ENCODE data around the gene ZAR1. TPM values are rescaled to one million over a fixed set of nuclear protein-coding genes. Genes with fewer than 3 reads are reported as not detected.

The ZAR1 gene
- total and polyA plus RNA-seq, 8 donors, result not detected

DNA sequence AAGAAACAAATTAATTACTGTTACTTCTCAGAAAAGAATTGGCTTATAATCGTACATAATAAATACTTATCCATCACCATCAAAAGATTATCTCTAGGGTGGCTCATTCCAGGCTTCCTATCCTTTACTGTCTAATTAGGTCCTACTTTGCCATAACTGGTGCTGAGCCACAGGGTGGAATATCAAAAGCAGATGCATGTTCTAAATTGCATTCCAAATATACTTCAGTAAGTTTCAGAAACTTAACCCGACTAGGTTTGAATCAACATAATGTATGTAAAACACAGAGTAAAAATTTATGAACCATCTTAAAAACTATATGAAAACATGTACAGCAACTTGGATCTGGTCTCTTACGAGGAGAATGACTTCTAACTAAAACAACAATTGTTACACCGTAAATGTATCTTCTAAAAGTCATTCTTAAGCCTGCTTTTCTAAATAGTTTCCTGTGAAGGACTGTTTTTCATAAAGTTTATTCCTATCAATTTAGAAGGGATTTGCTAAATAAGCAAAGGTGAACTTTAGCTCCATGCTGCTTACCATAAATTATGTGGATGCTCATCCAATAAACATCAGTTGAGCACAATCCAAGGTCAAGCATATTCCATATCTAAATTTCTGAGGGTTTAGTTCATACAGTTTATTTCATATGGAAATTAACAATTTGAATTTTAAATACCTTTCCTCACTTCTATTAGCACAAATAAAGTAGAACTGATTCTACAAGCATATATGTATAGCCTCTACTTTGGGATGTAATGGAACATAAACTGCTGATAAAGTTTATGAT, 13.4 kb downstream of the ZAR1 start:
- TF ChIP-seq, protein P1, sequence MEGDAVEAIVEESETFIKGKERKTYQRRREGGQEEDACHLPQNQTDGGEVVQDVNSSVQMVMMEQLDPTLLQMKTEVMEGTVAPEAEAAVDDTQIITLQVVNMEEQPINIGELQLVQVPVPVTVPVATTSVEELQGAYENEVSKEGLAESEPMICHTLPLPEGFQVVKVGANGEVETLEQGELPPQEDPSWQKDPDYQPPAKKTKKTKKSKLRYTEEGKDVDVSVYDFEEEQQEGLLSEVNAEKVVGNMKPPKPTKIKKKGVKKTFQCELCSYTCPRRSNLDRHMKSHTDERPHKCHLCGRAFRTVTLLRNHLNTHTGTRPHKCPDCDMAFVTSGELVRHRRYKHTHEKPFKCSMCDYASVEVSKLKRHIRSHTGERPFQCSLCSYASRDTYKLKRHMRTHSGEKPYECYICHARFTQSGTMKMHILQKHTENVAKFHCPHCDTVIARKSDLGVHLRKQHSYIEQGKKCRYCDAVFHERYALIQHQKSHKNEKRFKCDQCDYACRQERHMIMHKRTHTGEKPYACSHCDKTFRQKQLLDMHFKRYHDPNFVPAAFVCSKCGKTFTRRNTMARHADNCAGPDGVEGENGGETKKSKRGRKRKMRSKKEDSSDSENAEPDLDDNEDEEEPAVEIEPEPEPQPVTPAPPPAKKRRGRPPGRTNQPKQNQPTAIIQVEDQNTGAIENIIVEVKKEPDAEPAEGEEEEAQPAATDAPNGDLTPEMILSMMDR (IDR thresholded peaks at IDR 0.05), result no peak
- Histone ChIP-seq H3K27ac (no peak overlapping the region), H3K9me3 (no peaks in the 10 kb centered on the region), H3K36me3 (peaks cover 0 to 26% (median 2%) of the 10 kb centered on the region in 3 donors), H3K4me3 (no peak overlapping the region), H3K27me3 (no peaks in the 10 kb centered on the region), H3K4me1 (no peaks in the 10 kb centered on the region)
- FAIRE-seq (no peak), ATAC-seq (no peak), DNase-seq (no peak)
- intact Hi-C loops (cut with DNase I), result no loop called here
- 65 to 67% methylated on average over 4 of the region's 4 CpGs for WGBS, 2 donors

DNA sequence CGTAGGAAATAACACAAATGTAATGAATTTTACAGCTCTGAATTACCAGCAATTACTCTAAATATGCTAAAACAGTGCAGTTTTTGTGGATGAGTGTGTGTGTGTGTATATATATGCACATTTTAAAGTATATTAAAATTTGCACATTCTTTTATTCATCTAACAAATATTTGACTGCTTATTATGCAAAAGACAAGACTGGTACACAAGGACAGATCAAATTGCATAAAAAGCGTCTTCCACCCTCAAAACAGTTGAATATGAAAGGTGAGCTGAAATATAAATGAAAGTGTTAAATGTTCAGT, 13.9 kb downstream of the ZAR1 start:
- FAIRE-seq (no peak), DNase-seq (no peak), ATAC-seq (no peak)
- 96% methylated on average over 2 of the region's 2 CpGs for WGBS, 2 donors
- intact Hi-C loops (cut with DNase I), result no loop called here
- Histone ChIP-seq H3K9me3 (no peaks in the 10 kb centered on the region), H3K4me1 (no peaks in the 10 kb centered on the region), H3K27ac (no peak overlapping the region), H3K27me3 (no peaks in the 10 kb centered on the region), H3K36me3 (peaks cover 0 to 29% (median 8%) of the 10 kb centered on the region in 3 donors), H3K4me3 (no peak overlapping the region)
- TF ChIP-seq, protein P1 (IDR thresholded peaks at IDR 0.05), result no peak

DNA sequence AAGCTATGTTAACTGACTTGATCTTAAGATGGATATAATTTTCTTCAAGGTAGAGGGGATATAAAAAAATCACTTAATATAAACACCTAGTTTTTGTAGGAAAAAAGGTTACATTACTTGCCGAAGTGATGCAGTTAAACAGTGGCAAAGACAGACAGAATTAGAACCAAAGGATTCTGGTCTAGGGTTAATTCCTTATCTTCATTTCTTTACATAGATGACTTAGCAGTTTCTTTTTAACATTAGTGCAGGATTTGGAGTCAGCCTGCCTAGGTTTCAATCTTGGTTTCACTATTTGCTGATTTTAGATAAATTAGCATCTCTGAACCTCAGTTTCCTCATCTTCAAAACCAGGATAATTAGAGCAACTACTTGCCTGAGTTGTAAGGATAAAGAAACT, 14.3 kb downstream of the ZAR1 start:
- peaks cover 0 to 29% (median 11%) of the 10 kb centered on the region in 3 donors for H3K36me3 ChIP-seq
- intact Hi-C loops (cut with DNase I), result no loop called here
- 70 to 75% methylated on average over 1 of the region's 1 CpG for WGBS, 2 donors
- TF ChIP-seq, protein P1 (IDR thresholded peaks at IDR 0.05), result no peak
- H3K4me1 ChIP-seq, result no peaks in the 10 kb centered on the region
- FAIRE-seq, result no peak
- H3K27me3 ChIP-seq, result no peaks in the 10 kb centered on the region
- ATAC-seq, result no peak
- H3K27ac ChIP-seq, result no peak overlapping the region
- no peak for DNase-seq
- no peaks in the 10 kb centered on the region for H3K9me3 ChIP-seq
- H3K4me3 ChIP-seq, result no peak overlapping the region

DNA sequence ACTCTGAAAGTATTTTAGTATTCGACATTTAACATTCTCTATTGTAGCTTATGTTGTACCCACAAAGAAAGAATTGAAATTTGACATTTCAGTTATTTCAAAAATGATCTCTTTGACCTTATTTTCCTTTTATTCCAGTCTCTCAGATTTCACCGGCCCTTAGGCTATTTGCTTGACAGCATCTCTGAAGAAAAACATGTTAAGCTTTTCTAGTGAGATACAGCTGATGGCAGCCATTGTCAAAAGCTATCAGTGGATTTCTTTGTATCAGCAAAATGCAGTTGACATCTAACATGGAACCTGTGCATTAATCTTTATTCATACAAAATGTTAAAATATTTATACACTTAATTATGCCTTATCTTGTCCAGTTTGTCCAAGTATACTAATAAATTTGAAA, 16.7 kb downstream of the ZAR1 start:
- Histone ChIP-seq H3K9me3 (no peaks in the 10 kb centered on the region), H3K27me3 (no peaks in the 10 kb centered on the region), H3K4me1 (no peaks in the 10 kb centered on the region), H3K4me3 (no peak overlapping the region), H3K27ac (no peak overlapping the region), H3K36me3 (peaks cover 0 to 34% (median 23%) of the 10 kb centered on the region in 3 donors)
- TF ChIP-seq, protein P1 (IDR thresholded peaks at IDR 0.05), result no peak
- intact Hi-C loops (cut with DNase I), result no loop called here
- 97 to 100% methylated on average over 2 of the region's 2 CpGs for WGBS, 2 donors
- FAIRE-seq (no peak), ATAC-seq (no peak), DNase-seq (no peak)

DNA sequence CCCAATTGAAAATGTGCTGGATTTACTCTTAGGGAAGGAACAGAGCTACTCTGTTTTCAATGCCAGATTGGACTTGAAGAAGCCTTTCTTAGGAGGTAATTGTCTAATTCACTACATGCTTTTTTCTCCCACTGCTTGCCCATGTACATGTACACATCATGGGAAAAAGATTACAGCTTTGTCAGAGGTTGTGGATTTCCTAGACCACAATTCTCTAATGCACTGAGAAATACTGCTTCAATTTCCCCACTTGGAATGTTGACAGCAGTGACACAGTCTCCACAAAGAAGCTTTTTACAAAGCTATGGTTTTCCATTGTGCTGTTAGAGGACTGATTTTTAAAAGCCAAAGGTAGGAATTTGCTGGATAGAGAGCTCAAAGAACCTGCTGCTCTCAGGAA, 19.5 kb downstream of the ZAR1 start:
- no peaks in the 10 kb centered on the region for H3K27me3 ChIP-seq
- H3K27ac ChIP-seq, result no peak overlapping the region

More for the DNA sequence above, 19.5 kb downstream of the ZAR1 start:
- no peak overlapping the region for H3K4me3 ChIP-seq
- peaks cover 3 to 57% (median 28%) of the 10 kb centered on the region in 3 donors for H3K36me3 ChIP-seq
- DNase-seq (no peak), ATAC-seq (no peak), FAIRE-seq (no peak)
- intact Hi-C loops (cut with DNase I), result no loop called here
- no peaks in the 10 kb centered on the region for H3K9me3 ChIP-seq
- TF ChIP-seq, protein P1 (IDR thresholded peaks at IDR 0.05), result no peak
- H3K4me1 ChIP-seq, result no peaks in the 10 kb centered on the region
